DOHH2 (cell line): ENCODE data around the gene MED12L.

Source experiments
- H3F3A ChIP-seq: fragments of 200-600 bp; sonication (generic), shearing (Covaris generic); 2 replicates; pipeline ENCODE4 v1.6.0; 2016; ENCODE audit warnings: antibody characterized with exemption, mild to moderate bottlenecking; ENCODE audit not compliant: control insufficient read depth, insufficient read depth
- H3K27ac ChIP-seq: fragments of 200-600 bp; sonication (generic); 2 replicates; pipeline ENCODE4 v1.5.1; 2014; ENCODE audit warnings: low read depth, mild to moderate bottlenecking, low read length, moderate library complexity
- H3K27me3 ChIP-seq: fragments of 200-600 bp; sonication (generic); 2 replicates; pipeline ENCODE4 v1.6.1; 2014; ENCODE audit warnings: mild to moderate bottlenecking, low read length, mixed read lengths; ENCODE audit not compliant: control insufficient read depth
- H3K36me3 ChIP-seq: fragments of 200-600 bp; sonication (generic); 2 replicates; pipeline ENCODE4 v1.6.1; 2014; ENCODE audit warnings: mild to moderate bottlenecking, low read length, moderate library complexity, mixed read lengths; ENCODE audit not compliant: control insufficient read depth
- H3K4me1 ChIP-seq: fragments of 200-600 bp; sonication (generic); 2 replicates; pipeline ENCODE4 v1.6.1; 2014; ENCODE audit warnings: mild to moderate bottlenecking, low read length, mixed read lengths; ENCODE audit not compliant: control insufficient read depth
- H3K4me2 ChIP-seq: fragments of 200-600 bp; sonication (generic); 2 replicates; pipeline ENCODE4 v1.6.0; 2014; ENCODE audit warnings: mild to moderate bottlenecking, low read length, moderate library complexity
- H3K4me3 ChIP-seq: fragments of 200-600 bp; sonication (generic); 2 replicates; pipeline ENCODE4 v1.5.1; 2014; ENCODE audit warnings: mild to moderate bottlenecking, low read length, mixed read lengths
- H3K79me2 ChIP-seq: fragments of 200-600 bp; sonication (generic); 2 replicates; pipeline ENCODE4 v1.6.1; 2014; ENCODE audit warnings: mild to moderate bottlenecking, low read length, mixed read lengths; ENCODE audit not compliant: control insufficient read depth
- H3K9me2 ChIP-seq: fragments of 200-600 bp; sonication (generic); replicated peaks from 2 replicates; pipeline ENCODE4 v1.6.1; 2014; ENCODE audit warnings: mild to moderate bottlenecking, low read length, mixed read lengths; ENCODE audit not compliant: control insufficient read depth
- H3K9me3 ChIP-seq: fragments of 200-600 bp; sonication (generic); 2 replicates; pipeline ENCODE4 v1.6.1; 2014; ENCODE audit warnings: antibody characterized with exemption, low read length, mixed read lengths; ENCODE audit not compliant: control insufficient read depth, insufficient read depth
- H4K20me1 ChIP-seq: fragments of 200-600 bp; sonication (generic); 2 replicates; pipeline ENCODE4 v1.6.0; 2014; ENCODE audit warnings: low read depth, mild to moderate bottlenecking, antibody characterized with exemption, low read length, moderate library complexity; ENCODE audit not compliant: control insufficient read depth, insufficient read depth
- EZH2phosphoT487 ChIP-seq: fragments of 200-600 bp; sonication (generic); IDR thresholded peaks from 2 replicates; pipeline ENCODE4 v1.6.1; 2017; ENCODE audit warnings: borderline replicate concordance, mild to moderate bottlenecking, antibody characterized with exemption, low read length, moderate library complexity, mixed read lengths
- TF ChIP-seq, protein P1 (sequence below): fragments of 200-600 bp; sonication (generic); IDR thresholded peaks from one replicate; pipeline ENCODE4 v1.5.1; 2014; ENCODE audit warnings: antibody characterized with exemption, mild to moderate bottlenecking, low read depth, low read length; ENCODE audit not compliant: poor library complexity, severe bottlenecking

Gene MED12L

DNA sequence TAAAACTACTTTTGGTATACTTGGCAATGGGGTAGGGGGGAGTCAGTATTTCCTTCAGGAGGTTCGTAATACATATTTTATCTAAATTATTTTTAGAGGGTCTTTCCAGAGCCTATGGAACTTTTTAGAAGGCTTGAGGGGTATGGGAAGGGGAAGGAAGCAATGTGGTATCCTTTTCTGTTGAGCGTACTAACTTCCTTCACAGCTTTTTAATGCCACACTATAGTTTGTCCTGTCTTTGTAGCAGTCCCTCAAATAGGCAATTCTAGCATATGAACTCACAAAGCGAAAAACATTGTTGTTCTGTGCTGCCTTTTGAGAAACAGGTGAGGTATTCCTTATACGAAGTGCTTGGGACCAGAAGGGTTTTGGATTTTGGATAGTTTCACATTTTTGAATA, 266.2 kb downstream of the MED12L start:
- TF ChIP-seq EZH2phosphoT487, result no peak
- TF ChIP-seq, protein P1, sequence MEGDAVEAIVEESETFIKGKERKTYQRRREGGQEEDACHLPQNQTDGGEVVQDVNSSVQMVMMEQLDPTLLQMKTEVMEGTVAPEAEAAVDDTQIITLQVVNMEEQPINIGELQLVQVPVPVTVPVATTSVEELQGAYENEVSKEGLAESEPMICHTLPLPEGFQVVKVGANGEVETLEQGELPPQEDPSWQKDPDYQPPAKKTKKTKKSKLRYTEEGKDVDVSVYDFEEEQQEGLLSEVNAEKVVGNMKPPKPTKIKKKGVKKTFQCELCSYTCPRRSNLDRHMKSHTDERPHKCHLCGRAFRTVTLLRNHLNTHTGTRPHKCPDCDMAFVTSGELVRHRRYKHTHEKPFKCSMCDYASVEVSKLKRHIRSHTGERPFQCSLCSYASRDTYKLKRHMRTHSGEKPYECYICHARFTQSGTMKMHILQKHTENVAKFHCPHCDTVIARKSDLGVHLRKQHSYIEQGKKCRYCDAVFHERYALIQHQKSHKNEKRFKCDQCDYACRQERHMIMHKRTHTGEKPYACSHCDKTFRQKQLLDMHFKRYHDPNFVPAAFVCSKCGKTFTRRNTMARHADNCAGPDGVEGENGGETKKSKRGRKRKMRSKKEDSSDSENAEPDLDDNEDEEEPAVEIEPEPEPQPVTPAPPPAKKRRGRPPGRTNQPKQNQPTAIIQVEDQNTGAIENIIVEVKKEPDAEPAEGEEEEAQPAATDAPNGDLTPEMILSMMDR, result no peak
- Histone ChIP-seq H3K9me3 (no peaks in the 10 kb centered on the region), H3K27me3 (no peaks in the 10 kb centered on the region), H3K4me1 (peaks cover 25% of the 10 kb centered on the region), H4K20me1 (no peaks in the 10 kb centered on the region), H3K27ac (no peak overlapping the region), H3F3A (no peaks in the 10 kb centered on the region), H3K9me2 (no peaks in the 10 kb centered on the region), H3K36me3 (no peaks in the 10 kb centered on the region), H3K4me3 (no peak overlapping the region), H3K4me2 (peak overlapping the region; percentile 16; the same call in 1 of the 2 replicates), H3K79me2 (no peaks in the 10 kb centered on the region)

DNA sequence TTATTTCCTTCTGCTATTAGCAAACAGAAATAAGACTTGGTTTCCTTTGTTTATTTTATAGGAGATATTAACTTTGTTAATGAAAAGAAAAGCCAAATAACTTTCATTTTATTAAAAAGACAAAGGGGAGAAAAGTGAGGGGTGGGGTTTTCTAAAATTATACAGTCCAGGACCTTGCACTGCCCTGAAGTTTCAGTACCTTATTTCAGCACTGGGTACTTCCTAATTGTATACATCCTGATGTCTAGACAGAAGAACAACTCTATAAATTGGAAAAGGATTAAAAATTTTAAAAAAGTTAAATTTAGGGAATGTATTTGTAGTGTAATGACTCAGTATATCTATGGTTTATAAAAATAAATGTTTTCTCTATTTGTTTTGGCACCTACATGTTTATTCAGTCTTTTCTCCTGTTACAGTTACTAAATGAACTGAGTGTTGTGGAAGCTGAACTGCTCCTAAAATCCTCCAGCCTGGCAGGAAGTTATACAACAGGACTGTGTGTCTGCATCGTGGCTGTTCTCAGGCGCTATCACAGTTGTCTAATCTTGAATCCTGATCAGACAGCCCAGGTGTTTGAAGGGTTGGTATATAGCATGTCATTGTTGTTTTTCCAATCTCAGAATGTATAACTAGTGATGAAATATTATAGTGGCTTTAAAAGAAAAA, 271.5 kb downstream of the MED12L start:
- Histone ChIP-seq H3K4me1 (peaks cover 58% of the 10 kb centered on the region), H3K36me3 (no peaks in the 10 kb centered on the region), H3K27me3 (no peaks in the 10 kb centered on the region), H3F3A (no peaks in the 10 kb centered on the region; the same call in 1 of the 2 replicates), H3K9me2 (no peaks in the 10 kb centered on the region), H3K9me3 (no peaks in the 10 kb centered on the region), H3K4me2 (peak overlapping the region; percentile 24), H3K79me2 (no peaks in the 10 kb centered on the region), H3K27ac (peak overlapping the region; percentile 29), H3K4me3 (no peak overlapping the region), H4K20me1 (no peaks in the 10 kb centered on the region)
- TF ChIP-seq, protein P1, result no peak
- no peak for TF ChIP-seq EZH2phosphoT487

DNA sequence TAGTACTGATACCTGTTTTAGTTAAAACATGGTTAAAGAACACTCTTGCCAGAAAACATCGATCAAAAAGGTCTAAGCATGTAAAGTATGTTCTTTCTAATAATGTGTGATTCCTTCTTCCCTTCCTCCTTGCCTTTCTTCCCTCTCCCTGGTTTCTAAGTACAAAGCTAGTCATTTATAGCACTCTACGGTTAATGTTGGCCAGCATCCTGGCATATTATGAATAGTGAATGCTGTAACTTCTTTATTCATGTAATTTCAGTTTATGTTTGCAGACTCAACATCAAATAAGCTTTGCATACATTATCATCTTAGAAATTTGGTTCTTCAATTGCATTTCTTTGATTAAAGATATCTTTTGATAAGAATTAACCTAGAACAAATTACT, 272.0 kb downstream of the MED12L start:
- Histone ChIP-seq H3K4me1 (peaks cover 58% of the 10 kb centered on the region), H3K27me3 (no peaks in the 10 kb centered on the region), H3K36me3 (0 out of 2 replicates have a peak, but pooled peaks cover 2% of the 10 kb centered on the region), H3F3A (no peaks in the 10 kb centered on the region; the same call in 1 of the 2 replicates), H3K9me2 (no peaks in the 10 kb centered on the region), H4K20me1 (no peaks in the 10 kb centered on the region), H3K79me2 (no peaks in the 10 kb centered on the region), H3K27ac (peak overlapping the region; percentile 29), H3K4me3 (no peak overlapping the region), H3K9me3 (no peaks in the 10 kb centered on the region), H3K4me2 (peak overlapping the region; percentile 24)
- no peak for TF ChIP-seq EZH2phosphoT487
- TF ChIP-seq, protein P1, result no peak
